Measurements from ENCODE around the gene XPNPEP1.

DNA sequence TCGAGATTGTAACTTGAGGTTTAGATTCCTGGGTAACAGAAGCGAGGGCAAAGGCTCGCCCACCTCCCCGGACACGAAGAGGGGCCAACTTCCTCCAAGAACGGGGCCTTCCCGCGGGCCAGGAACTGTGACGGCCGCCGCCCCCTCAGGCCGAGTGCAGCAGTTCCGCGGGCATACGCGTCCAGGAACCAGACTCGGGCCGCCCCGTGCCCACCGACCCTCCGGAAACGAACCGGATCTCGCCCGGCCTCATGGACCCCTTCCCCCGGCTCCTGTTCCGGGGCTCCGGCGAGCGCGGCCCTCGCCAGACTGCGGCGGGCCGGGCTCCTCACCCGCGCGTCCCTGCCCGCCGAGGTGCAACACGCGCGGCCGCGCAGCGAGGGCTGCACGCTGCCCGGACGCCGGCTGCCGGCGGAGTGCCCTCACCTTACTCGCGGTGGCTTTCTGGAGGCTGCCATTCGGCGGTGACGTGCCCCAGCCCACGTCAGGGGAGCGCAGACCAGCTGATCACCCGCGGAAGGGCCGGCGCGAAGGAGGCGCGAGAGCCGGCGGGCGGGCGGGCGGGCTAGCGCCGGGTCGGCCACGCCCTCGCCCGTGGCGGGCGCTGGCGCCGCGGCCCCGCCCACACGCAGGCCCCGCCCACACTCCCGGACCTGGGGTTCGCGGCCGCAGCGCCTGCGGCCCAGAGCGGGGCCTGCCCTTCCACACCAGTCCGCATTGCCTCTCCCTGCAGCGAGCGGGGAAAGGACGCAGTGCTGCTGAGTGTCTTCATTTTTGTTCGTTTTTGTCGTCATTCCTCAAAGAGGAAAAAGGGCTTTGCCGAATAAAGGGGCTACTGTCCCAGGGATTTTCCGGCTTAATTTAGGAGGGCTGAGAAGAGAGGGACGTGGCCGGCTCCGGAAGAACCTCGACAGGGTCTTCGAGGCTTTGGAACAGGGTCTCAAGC is at the start of gene XPNPEP1:
- no peak for TF ChIP-seq FOXM1 (IDR thresholded peaks at IDR 0.05; ENCODE audit: borderline replicate concordance, low read depth)
- TF ChIP-seq, protein P1, sequence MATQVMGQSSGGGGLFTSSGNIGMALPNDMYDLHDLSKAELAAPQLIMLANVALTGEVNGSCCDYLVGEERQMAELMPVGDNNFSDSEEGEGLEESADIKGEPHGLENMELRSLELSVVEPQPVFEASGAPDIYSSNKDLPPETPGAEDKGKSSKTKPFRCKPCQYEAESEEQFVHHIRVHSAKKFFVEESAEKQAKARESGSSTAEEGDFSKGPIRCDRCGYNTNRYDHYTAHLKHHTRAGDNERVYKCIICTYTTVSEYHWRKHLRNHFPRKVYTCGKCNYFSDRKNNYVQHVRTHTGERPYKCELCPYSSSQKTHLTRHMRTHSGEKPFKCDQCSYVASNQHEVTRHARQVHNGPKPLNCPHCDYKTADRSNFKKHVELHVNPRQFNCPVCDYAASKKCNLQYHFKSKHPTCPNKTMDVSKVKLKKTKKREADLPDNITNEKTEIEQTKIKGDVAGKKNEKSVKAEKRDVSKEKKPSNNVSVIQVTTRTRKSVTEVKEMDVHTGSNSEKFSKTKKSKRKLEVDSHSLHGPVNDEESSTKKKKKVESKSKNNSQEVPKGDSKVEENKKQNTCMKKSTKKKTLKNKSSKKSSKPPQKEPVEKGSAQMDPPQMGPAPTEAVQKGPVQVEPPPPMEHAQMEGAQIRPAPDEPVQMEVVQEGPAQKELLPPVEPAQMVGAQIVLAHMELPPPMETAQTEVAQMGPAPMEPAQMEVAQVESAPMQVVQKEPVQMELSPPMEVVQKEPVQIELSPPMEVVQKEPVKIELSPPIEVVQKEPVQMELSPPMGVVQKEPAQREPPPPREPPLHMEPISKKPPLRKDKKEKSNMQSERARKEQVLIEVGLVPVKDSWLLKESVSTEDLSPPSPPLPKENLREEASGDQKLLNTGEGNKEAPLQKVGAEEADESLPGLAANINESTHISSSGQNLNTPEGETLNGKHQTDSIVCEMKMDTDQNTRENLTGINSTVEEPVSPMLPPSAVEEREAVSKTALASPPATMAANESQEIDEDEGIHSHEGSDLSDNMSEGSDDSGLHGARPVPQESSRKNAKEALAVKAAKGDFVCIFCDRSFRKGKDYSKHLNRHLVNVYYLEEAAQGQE (IDR thresholded peaks at IDR 0.05; ENCODE audit: low read depth): no peak
- TF ChIP-seq TAF1 (IDR thresholded peaks at IDR 0.05; ENCODE audit: low read depth): peak; percentile 69; the same call in 1 of the 2 replicates
- TF ChIP-seq YY1 (IDR thresholded peaks at IDR 0.05; ENCODE audit: low read depth): peak; percentile 93
- 0 out of 2 replicates have a peak, but pooled peaks have one; percentile 7 for TF ChIP-seq NFIC (IDR thresholded peaks at IDR 0.05)
- TF ChIP-seq TCF12 (IDR thresholded peaks at IDR 0.05; ENCODE audit: low read depth): no peak
- TF ChIP-seq, protein P2, sequence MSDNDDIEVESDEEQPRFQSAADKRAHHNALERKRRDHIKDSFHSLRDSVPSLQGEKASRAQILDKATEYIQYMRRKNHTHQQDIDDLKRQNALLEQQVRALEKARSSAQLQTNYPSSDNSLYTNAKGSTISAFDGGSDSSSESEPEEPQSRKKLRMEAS (IDR thresholded peaks at IDR 0.05): peak; percentile 77
- no peak for TF ChIP-seq CEBPB (IDR thresholded peaks at IDR 0.05)
- peak; percentile 9; the same call in 1 of the 2 replicates for TF ChIP-seq EGR1 (IDR thresholded peaks at IDR 0.05)
- TF ChIP-seq ZBTB7A (IDR thresholded peaks at IDR 0.05; ENCODE audit: low read depth): no peak
- TF ChIP-seq EP300 (IDR thresholded peaks at IDR 0.05; ENCODE audit: borderline replicate concordance): no peak
- peak; percentile 75 for TF ChIP-seq CREB1 (IDR thresholded peaks at IDR 0.05; ENCODE audit: low read depth)
- no peak for TF ChIP-seq RAD21 (IDR thresholded peaks at IDR 0.05; ENCODE audit: low read depth)
- TF ChIP-seq USF1 (IDR thresholded peaks at IDR 0.05): peak; percentile 88

Data from Ishikawa (cell line).